GM15510 (cell line): Measurements from ENCODE around the gene LIPC.

Experiments used
- POLR2A ChIP-seq: IDR thresholded peaks from 3 replicates; pipeline ENCODE4 v1.6.1; 2011; ENCODE audit warnings: borderline replicate concordance; ENCODE audit not compliant: insufficient read length; ENCODE audit errors: extremely low read depth

Gene LIPC

DNA sequence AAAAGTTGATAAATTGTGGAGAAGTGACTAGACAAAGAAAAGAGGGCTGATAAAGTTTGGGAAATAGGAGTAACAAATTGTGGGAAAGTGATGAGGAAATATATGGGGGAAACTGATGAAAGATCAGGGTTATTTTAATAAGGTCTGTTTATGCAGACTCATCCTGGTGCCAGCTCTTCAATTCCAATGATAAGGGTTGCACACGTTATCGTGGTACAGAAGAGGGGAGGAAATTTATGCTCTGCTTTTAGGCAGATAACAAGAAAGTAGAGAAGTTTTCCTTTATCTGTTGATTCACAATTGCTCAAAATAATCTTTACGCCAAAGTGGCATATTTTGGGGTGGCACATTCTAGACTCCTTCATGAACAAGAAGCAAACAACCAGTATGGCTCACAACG lies 32.1 kb upstream of the LIPC start:
- TF ChIP-seq POLR2A: no peak

- TF ChIP-seq POLR2A: no peak
Measured at GRCh38 chr15:58401276-58401675, 30.5 kb upstream of the LIPC start.

- no peak for TF ChIP-seq POLR2A
Measured at GRCh38 chr15:58401991-58402649, 29.7 kb upstream of the LIPC start.

GRCh38 chr15:58403581-58403980 lies 28.2 kb upstream of the LIPC start:
- TF ChIP-seq POLR2A: no peak

GRCh38 chr15:58404020-58404419 lies 27.8 kb upstream of the LIPC start:
- TF ChIP-seq POLR2A: no peak

DNA sequence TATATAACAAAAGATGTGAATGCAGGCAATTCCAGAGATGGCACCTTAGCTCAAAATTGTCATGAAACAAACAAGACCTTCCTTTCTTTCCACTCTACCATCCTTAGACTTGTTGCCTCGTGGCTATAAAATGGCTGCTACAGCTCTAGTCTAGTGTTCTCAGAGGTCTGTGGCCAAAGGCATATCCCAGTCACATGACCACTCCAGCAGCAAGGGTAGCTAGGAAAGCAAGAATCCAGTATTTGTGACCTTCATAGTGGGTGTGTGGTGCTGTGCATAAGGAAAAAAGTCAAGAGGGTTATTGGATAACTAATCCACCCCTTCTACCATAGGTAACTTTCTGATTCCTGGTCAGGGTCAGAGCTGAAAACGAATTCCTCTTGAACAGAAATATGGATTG lies 27.1 kb upstream of the LIPC start:
- no peak for TF ChIP-seq POLR2A

- TF ChIP-seq POLR2A: no peak
Measured at GRCh38 chr15:58405865-58406264, 25.9 kb upstream of the LIPC start.

DNA sequence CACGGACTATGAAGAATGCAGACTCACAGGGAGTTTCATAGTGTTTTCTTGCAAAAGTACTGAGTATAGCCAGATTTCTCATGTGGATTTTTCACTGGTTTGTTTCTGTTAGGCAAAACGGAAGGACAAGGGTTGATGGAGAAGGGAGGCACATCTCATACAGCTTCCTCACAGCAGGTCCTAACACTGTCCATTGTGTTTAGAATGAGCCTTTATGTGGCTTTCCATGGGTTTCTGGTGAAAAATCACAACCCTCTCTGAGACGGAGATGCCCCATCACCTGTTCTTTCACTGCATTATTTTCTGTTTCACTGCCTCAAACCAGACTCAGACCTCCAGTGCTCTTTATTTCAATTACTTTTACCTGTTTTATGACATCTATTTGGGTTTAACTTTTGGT lies 25.0 kb upstream of the LIPC start:
- no peak for TF ChIP-seq POLR2A

DNA sequence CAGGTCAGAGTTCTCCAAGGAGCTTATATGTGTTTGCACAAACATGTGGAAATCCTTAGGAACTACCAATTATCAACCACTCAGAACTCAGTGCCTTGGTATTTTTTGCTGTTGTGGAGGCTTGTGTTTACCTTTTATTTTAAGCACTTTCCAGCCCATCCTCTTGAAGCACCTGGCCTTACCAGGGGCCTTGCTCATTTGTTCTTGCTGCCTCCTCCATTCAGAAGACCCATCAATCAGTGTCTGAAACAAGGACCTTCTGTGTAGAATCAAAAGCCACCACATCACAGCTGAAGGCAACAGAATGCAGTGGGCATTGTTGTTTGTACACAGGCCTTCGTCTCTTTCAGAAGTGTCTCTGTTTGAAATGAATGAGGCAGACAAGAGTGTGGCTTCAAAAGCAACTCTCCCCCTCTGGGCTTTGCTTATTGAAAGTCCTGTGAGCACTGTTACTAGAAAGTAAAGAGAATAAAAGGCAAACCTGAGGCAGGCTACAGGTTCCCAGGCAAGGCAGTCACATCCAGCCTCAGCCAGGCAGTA lies 24.5 kb upstream of the LIPC start:
- no peak for TF ChIP-seq POLR2A

- TF ChIP-seq POLR2A: no peak
Measured at GRCh38 chr15:58407778-58408177, 24.0 kb upstream of the LIPC start.

DNA sequence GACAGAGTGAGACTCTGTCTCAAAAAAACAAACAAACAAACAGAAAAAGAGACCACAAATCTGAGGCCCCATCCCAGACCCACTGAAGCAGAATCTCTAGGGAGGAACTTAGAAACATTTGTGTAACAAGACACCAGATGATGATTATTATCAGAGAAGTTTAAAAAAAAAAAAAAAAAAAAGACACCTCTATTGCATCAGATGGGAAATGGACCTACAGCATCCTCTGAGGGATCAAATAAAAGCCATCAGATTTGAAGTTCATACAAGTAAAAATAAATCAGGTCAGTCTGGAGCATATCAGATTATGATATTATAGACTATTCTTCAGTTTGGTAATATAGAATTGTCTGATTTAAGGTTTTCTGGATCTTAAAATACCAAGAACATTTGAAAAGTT lies 21.9 kb upstream of the LIPC start:
- TF ChIP-seq POLR2A: no peak

- TF ChIP-seq POLR2A: no peak
Measured at GRCh38 chr15:58410353-58410752, 21.4 kb upstream of the LIPC start.

- no peak for TF ChIP-seq POLR2A
Measured at GRCh38 chr15:58413253-58413652, 18.5 kb upstream of the LIPC start.

GRCh38 chr15:58415636-58416035 lies 16.2 kb upstream of the LIPC start:
- TF ChIP-seq POLR2A: no peak

DNA sequence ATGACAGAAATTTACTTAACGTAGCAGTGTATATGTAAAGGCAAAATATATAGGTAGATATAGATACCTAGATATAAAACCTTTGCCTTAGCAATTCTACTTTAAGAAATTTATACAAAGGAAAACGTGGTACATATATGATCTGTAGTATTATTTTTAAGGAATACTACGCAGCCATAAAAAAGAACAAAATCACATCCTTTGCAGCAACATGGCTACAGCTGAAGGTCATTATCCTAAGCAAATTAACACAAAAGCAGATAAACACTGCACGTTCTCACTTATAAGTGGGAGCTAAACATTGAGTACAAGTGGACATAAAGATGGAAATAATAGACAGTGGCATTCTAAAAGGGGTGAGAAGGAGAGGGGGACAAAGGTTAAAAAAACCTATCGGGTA lies 14.8 kb upstream of the LIPC start:
- TF ChIP-seq POLR2A: no peak

DNA sequence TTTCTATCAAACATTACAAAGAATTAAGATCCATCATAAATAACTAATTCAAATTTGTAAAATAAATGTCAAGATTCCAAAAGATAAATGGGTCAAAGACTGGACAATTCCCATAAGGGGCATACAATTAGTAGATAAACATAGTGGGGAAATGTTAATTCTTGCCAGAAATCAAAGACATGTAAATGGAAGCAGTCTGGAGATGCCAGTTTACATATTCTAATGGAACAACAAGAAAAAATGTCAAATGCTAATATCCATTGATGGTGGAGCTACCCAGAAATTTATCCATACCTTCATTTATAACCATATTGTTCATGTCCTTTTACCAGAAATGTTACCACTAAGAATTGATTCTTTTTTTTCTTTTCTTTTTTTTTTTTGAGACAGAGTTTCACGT lies 13.7 kb upstream of the LIPC start:
- no peak for TF ChIP-seq POLR2A

- TF ChIP-seq POLR2A: no peak
Measured at GRCh38 chr15:58419803-58420524, 11.8 kb upstream of the LIPC start.

- no peak for TF ChIP-seq POLR2A
Measured at GRCh38 chr15:58420579-58421043, 11.2 kb upstream of the LIPC start.
